Aorta (tissue), 5 donors: ENCODE results near the gene KLK2. TPM values are rescaled to one million over a fixed set of nuclear protein-coding genes. Genes with fewer than 3 reads are reported as not detected.

Source experiments
- ATAC-seq: fragments of 200-7000 bp; cut with Tn5 transposase; one replicate; pipeline ENCODE4 v1.9.1; 2022; ENCODE audit warnings: moderate library complexity; ENCODE audit not compliant: low FRiP score
- DNase-seq, 2 donors: peaks; one replicate each; pipeline ENCODE4 v3.0.0-alpha.2; 2020
- H3K27ac ChIP-seq, 2 donors: one replicate each; pipeline ENCODE4 v1.5.1; 2013; ENCODE audit warnings: low read length in 2 of 2, mild to moderate bottlenecking in 2 of 2, moderate library complexity in 2 of 2, control low read depth in 1 of 2, inconsistent platforms in 1 of 2, low read depth in 1 of 2
- H3K27me3 ChIP-seq, 2 donors: one replicate each; pipeline ENCODE4 v1.6.1; 2013; ENCODE audit warnings: control low read depth in 1 of 2, low read length in 1 of 2, mild to moderate bottlenecking in 1 of 2, moderate library complexity in 1 of 2; ENCODE audit not compliant: insufficient read depth in 2 of 2, control insufficient read depth in 1 of 2
- H3K36me3 ChIP-seq, 2 donors: one replicate each; pipeline ENCODE4 v1.6.1; 2013; ENCODE audit warnings: control low read depth in 1 of 2, low read length in 1 of 2, mild to moderate bottlenecking in 1 of 2; ENCODE audit not compliant: insufficient read depth in 2 of 2, control insufficient read depth in 1 of 2
- H3K4me1 ChIP-seq, 2 donors: one replicate each; pipeline ENCODE4 v1.6.1; 2013; ENCODE audit warnings: low read length in 2 of 2, control low read depth in 1 of 2, mild to moderate bottlenecking in 1 of 2, moderate library complexity in 1 of 2; ENCODE audit not compliant: insufficient read depth in 2 of 2, control insufficient read depth in 1 of 2
- H3K4me3 ChIP-seq, 2 donors: one replicate each; pipeline ENCODE4 v1.5.1; 2013; ENCODE audit warnings: low read length in 2 of 2, control low read depth in 1 of 2, mild to moderate bottlenecking in 1 of 2
- H3K9me3 ChIP-seq: one replicate; pipeline ENCODE4 v1.6.1; 2013; ENCODE audit warnings: mild to moderate bottlenecking, low read length; ENCODE audit not compliant: control insufficient read depth
- WGBS, 2 donors: extraction: QIAGEN DNeasy Blood & Tissue Kit; methylation state at CpG; one replicate each; pipeline ENCODE4 v1.1.7; 2013; 5-methylcytosine and 5-hydroxymethylcytosine counted together
- intact Hi-C, 2 donors: fragments of 100-400 bp; cut with DNase I; formaldehyde crosslinking; loops; one replicate each; pipeline versions ENCODE4 v1.14.2 to v1.15.0; 2022
- polyA plus RNA-seq, 2 donors: library from polyadenylated mRNA; stranded (reverse); fragments of 200-250 nt; gene quantifications; one replicate each; pipeline ENCODE4 v1.2.3, GENCODE V29; 2013
- total RNA-seq, 2 donors: library from RNA; stranded (reverse); fragmentation: NEBNext Ultra II Directional; extraction: Animal tissue kit (Norgen Biotek cat#: 25700); gene quantifications; one replicate each; pipeline ENCODE4 v1.2.1, GENCODE V29; 2021
- donor health status: healthy with polysubstance abuse.
- donor health status: Bipolar disorder and iron deficiency.
- donor health status: DM: no; HTN: no; CAD: no.
- donor health status: DM: no; HTN: no; CAD: no.
- donor health status: DM: yes; HTN: yes; CAD: no.

The KLK2 gene
- total and polyA plus RNA-seq, 4 donors, result not detected

GRCh38 chr19:50843205-50843604 is 30.0 kb upstream of the KLK2 start:
- DNase-seq, result no peak
- intact Hi-C loops, result no loop called here
- ATAC-seq, result no peak
- no peaks in the 10 kb centered on the region for H3K4me1 ChIP-seq
- peaks cover 5% of the 10 kb centered on the region for H3K9me3 ChIP-seq
- 94 to 96% methylated on average over 2 of the region's 2 CpGs for WGBS, 2 donors
- no peaks in the 10 kb centered on the region for H3K36me3 ChIP-seq
- H3K27me3 ChIP-seq, result no peaks in the 10 kb centered on the region
- H3K27ac ChIP-seq, result no peak overlapping the region
- no peak overlapping the region for H3K4me3 ChIP-seq

- H3K9me3 ChIP-seq, result peaks cover 5% of the 10 kb centered on the region
- ATAC-seq (no peak), DNase-seq (no peak)
- no peak overlapping the region for H3K4me3 ChIP-seq
- H3K27me3 ChIP-seq, result no peaks in the 10 kb centered on the region
- H3K4me1 ChIP-seq, result no peaks in the 10 kb centered on the region
- intact Hi-C loops, result no loop called here
- H3K36me3 ChIP-seq, result no peaks in the 10 kb centered on the region
- H3K27ac ChIP-seq, result no peak overlapping the region
- 67% methylated on average over 7 of the region's 7 CpGs for WGBS, 2 donors
Observed at GRCh38 chr19:50843701-50844221, 29.5 kb upstream of the KLK2 start.

- 65% methylated on average over 8 of the region's 8 CpGs for WGBS, 2 donors
- intact Hi-C loops, result no loop called here
- no peak overlapping the region for H3K4me3 ChIP-seq
Observed at GRCh38 chr19:50844296-50844935, 28.8 kb upstream of the KLK2 start.

GRCh38 chr19:50850738-50851137 is 22.5 kb upstream of the KLK2 start:
- WGBS, 2 donors, result 46 to 60% methylated on average over 3 of the region's 3 CpGs
- Histone ChIP-seq H3K9me3 (no peaks in the 10 kb centered on the region), H3K27me3 (no peaks in the 10 kb centered on the region), H3K4me3 (no peak overlapping the region), H3K27ac (no peak overlapping the region), H3K36me3 (no peaks in the 10 kb centered on the region), H3K4me1 (no peaks in the 10 kb centered on the region)
- DNase-seq (no peak), ATAC-seq (no peak)
- intact Hi-C loops, result no loop called here

More at GRCh38 chr19:50844296-50844935, 28.8 kb upstream of the KLK2 start:
- Histone ChIP-seq H3K9me3 (peaks cover 5% of the 10 kb centered on the region), H3K36me3 (no peaks in the 10 kb centered on the region), H3K27ac (no peak overlapping the region), H3K4me1 (no peaks in the 10 kb centered on the region), H3K27me3 (no peaks in the 10 kb centered on the region)
- no peak for ATAC-seq
- DNase-seq, result no peak

- ATAC-seq (no peak), DNase-seq (no peak)
- H3K27ac ChIP-seq, result no peak overlapping the region
- no peak overlapping the region for H3K4me3 ChIP-seq
- H3K9me3 ChIP-seq, result no peaks in the 10 kb centered on the region
- 74 to 77% methylated on average over 4 of the region's 4 CpGs for WGBS, 2 donors
- no peaks in the 10 kb centered on the region for H3K36me3 ChIP-seq
- intact Hi-C loops, result no loop called here
- H3K27me3 ChIP-seq, result no peaks in the 10 kb centered on the region
- no peaks in the 10 kb centered on the region for H3K4me1 ChIP-seq
Observed at GRCh38 chr19:50851620-50852019, 21.6 kb upstream of the KLK2 start.

GRCh38 chr19:50854636-50855410 is 18.4 kb upstream of the KLK2 start, which contains the start of gene KLK3:
Gene KLK3 (plus strand): TSS chr19:50854915. CDS start chr19:50854956, 41 bp downstream.
- WGBS, 2 donors, result 46 to 63% methylated on average over 8 to 9 of the region's 9 CpGs
- no peak for ATAC-seq
- H3K36me3 ChIP-seq, result no peaks in the 10 kb centered on the region

GRCh38 chr19:50857366-50857765 is 15.9 kb upstream of the KLK2 start:
- no peak for ATAC-seq
- WGBS, 2 donors, result 52 to 63% methylated on average over 5 to 6 of the region's 6 CpGs
- no peaks in the 10 kb centered on the region for H3K36me3 ChIP-seq
- intact Hi-C loops, result no loop called here
- no peak overlapping the region for H3K4me3 ChIP-seq
- no peak for DNase-seq
- H3K4me1 ChIP-seq, result no peaks in the 10 kb centered on the region
- no peaks in the 10 kb centered on the region for H3K9me3 ChIP-seq
- H3K27me3 ChIP-seq, result no peaks in the 10 kb centered on the region
- H3K27ac ChIP-seq, result no peak overlapping the region

More at GRCh38 chr19:50854636-50855410, 18.4 kb upstream of the KLK2 start, which contains the start of gene KLK3:
- Histone ChIP-seq H3K4me3 (no peak within 1 kb of the TSS), H3K27me3 (no peaks in the 10 kb centered on the region), H3K9me3 (no peaks in the 10 kb centered on the region), H3K4me1 (no peaks in the 10 kb centered on the region), H3K27ac (no peak within 1 kb of the TSS)
- intact Hi-C loops, result no loop called here
- DNase-seq, result no peak

- ATAC-seq (no peak), DNase-seq (no peak)
- H3K9me3 ChIP-seq, result no peaks in the 10 kb centered on the region
- no peak overlapping the region for H3K4me3 ChIP-seq
- intact Hi-C loops, result no loop called here
- H3K4me1 ChIP-seq, result no peaks in the 10 kb centered on the region
- 9 to 16% methylated on average over 6 to 7 of the region's 7 CpGs for WGBS, 2 donors
- H3K27ac ChIP-seq, result no peak overlapping the region
- no peaks in the 10 kb centered on the region for H3K27me3 ChIP-seq
- no peaks in the 10 kb centered on the region for H3K36me3 ChIP-seq
Observed at GRCh38 chr19:50858886-50859285, 14.4 kb upstream of the KLK2 start.
